Right lung (tissue), 10 donors: ENCODE data around the gene CIDEC. TPM values are rescaled to one million over a fixed set of nuclear protein-coding genes. Genes with fewer than 3 reads are reported as not detected.

Experiments used
- DNase-seq, 2 donors: peaks; one replicate each; pipeline ENCODE4 v3.0.0-alpha.2; 2013
- long read RNA-seq, 8 donors: transcript quantifications; one replicate each; lab custom pipeline, GENCODE V29; 2026
- polyA plus RNA-seq, 5 donors: library from polyadenylated mRNA; unstranded; fragments of 120-200 nt; gene quantifications; one replicate each; pipeline versions ENCODE4 v1.2.1 to v1.2.3, GENCODE V29; 2013; ENCODE audit warnings: inconsistent platforms in 1 of 5, low replicate concordance in 1 of 5; ENCODE audit not compliant: insufficient read length in 5 of 5, insufficient read depth in 1 of 5

The CIDEC gene, protein sequence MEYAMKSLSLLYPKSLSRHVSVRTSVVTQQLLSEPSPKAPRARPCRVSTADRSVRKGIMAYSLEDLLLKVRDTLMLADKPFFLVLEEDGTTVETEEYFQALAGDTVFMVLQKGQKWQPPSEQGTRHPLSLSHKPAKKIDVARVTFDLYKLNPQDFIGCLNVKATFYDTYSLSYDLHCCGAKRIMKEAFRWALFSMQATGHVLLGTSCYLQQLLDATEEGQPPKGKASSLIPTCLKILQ
- under 1 TPM in 3 of 5 donors, not detected in 2; 0.10 to 0.30 (median 0.21) TPM for polyA plus RNA-seq
- long read RNA-seq, donor 1: 0 reads
- long read RNA-seq, donor 2: 0 reads
- long read RNA-seq, donor 3: 0 reads
- long read RNA-seq, donor 4: 0 reads
- long read RNA-seq, donor 5, partial matches to known transcripts: 118 of 118 reads
- long read RNA-seq, donor 5, other reads (novel, unspliced or antisense): 0 of 118 reads
- long read RNA-seq, donor 6: 0 reads
- long read RNA-seq, donor 7: 0 reads
- long read RNA-seq, donor 8: 0 reads

DNA sequence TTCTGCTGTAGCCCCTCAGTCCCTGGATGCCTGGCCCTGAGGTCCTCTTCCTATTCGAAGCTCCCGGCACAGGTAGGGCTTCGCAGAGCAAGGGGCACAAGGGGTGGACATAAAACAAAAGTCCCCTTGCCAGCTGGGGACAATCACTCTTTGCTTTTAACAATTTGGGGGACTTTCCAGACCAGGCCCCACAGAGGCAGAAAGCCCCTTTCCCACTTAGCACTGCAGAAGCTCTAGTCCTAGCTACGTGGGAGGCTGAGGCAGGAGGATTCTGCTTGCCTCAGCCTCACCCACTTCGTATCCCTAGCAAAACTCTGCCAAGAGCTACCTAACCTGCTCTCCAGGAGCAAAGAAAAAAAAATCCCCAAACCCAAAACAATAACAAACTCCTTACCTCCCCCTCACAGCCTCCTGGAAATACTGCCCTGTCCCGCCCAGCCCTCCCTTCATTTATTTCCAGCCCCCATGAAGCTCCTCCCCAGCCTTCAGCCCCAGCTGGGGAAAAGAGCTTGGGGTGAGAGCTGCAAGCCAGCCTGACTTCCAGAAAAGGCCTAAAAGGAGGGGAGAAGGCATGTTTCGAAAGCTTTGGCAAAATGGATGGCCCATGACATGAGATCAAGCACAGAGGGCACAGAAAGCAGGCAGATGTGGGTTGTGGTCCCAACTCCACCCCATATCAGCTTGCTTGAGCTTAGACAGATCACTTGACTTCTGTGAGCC is at the start of gene CIDEC:
TSS of gene CIDEC (minus strand) at position 424 of the 720 bp plus-strand sequence. CDS start 1,767 bp downstream, outside the sequence.
- no peak for DNase-seq

DNA sequence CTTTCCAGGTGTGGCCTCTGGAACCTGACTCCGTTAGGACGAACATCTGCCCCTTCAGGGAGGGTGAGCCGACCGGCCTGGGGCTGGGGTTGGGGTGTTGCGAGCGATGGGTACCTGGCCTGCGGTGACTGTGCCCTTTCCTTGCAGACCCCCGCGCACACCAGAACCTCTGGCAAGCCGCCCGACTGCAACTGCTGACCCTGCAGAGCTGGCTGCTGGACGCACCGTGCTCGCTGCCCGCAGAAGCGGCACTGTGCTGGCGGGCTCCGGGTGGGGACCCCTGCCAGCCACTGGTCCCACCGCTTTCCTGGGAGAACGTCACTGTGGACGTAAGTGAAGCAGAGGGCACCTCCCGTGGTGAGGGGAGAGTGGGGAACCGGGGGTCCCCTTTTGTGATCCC is 48.1 kb upstream of the CIDEC start:
- no peak for DNase-seq

DNA sequence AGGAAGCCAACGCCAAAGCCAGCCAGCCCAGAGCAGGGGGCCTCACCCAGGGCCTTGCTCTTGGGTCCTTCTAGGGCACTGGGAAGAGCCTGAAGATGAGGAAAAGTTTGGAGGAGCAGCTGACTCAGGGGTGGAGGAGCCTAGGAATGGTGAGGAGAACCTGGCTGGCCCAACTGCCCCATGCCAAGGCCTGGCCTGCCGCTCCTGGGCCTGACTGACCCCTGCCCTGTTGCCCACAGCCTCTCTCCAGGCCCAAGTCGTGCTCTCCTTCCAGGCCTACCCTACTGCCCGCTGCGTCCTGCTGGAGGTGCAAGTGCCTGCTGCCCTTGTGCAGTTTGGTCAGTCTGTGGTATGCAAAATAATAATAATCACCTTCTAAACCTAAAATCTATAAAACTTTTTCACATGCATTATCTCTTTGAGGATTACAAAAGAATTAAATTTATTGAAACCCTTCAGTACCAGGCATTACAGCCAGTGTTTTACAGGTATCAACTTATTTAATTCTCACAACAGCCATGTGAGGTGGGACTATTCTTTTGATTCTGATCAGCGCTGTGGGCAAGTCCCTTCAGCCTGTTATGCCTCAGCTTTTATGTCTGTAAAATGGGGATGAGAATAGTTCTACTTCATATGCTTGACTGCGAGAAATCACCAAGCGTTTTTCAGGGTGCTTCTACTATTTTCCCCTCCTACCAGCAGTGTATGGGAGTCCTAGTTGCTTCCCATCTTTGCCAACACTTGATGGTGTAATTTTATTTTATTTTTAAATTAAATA is 38.4 kb upstream of the CIDEC start:
- no peak for DNase-seq

DNA sequence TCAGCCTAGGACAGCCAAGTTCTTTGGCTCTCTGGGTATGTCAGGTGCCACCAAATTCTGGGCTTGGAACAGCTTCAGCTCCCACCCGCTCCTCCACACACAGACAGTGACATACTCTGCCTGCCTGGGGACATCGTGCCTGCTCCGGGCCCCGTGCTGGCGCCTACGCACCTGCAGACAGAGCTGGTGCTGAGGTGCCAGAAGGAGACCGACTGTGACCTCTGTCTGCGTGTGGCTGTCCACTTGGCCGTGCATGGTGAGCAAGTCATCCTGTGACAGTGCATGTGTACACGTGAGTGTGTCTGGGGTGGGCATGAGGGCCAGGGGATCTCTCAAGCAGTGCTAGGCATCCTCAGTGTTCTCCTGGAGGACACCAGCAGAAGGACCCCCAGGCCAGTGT is 37.8 kb upstream of the CIDEC start:
- no peak for DNase-seq

DNA sequence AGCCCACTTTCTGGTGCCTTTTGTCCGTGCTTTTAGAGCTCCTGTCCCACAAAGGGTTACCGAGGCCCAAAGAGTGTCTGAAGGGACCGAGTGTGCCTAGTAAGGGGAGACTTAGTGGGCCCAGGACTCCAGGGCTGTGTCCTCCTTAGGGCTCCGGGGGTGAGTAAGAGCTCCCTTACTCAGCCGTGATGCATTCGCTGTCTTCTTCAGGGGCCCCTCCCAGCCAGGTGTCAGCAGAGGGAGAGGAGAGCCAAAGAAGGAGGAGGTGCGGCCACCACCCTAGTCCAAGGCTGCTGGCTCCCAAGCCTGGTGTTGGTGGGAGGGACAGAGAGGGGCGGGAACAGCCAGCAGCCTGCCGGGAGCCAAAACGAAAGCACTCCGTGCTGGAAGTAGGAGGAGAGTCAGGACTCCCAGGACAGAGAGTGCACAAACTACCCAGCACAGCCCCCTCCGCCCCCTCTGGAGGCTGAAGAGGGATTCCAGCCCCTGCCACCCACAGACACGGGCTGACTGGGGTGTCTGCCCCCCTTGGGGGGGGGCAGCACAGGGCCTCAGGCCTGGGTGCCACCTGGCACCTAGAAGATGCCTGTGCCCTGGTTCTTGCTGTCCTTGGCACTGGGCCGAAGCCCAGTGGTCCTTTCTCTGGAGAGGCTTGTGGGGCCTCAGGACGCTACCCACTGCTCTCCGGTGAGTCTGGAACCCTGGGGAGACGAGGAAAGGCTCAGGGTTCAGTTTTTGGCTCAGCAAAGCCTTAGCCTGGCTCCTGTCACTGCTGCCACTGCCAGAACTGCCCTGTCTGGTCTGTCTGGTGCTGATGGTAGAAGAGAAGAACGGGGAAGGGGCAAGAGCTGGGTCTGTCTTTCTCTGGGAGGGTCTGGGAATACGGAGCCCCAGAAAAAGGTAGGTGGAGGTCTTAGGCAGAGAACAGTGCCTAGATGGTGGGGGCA is 37.0 kb upstream of the CIDEC start, which contains the start of gene IL17RC:
TSS of gene IL17RC (plus strand) at position 365 of the 947 bp plus-strand sequence. CDS start at position 583, 218 bp downstream.
- peak; percentile 81 to 83 for DNase-seq

DNA sequence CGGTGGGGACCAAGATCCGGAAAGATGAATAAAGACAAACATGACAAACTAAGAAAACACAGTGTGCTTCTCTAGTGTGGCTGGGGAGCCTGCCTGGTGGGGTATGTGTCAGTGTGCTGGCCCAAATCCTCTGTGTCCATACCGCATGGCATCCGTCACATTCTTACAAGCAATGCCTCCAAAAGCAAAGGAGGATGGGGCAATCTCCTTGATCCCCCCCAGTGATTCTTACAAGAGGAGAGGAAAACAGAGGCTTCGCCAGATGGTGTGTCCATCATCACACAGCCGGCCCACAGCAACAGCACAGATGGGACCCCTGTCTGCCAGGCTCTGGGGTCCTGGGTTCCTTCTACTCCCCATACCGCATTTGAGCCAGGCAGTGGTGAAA is 36.3 kb upstream of the CIDEC start:
- DNase-seq: no peak

DNA sequence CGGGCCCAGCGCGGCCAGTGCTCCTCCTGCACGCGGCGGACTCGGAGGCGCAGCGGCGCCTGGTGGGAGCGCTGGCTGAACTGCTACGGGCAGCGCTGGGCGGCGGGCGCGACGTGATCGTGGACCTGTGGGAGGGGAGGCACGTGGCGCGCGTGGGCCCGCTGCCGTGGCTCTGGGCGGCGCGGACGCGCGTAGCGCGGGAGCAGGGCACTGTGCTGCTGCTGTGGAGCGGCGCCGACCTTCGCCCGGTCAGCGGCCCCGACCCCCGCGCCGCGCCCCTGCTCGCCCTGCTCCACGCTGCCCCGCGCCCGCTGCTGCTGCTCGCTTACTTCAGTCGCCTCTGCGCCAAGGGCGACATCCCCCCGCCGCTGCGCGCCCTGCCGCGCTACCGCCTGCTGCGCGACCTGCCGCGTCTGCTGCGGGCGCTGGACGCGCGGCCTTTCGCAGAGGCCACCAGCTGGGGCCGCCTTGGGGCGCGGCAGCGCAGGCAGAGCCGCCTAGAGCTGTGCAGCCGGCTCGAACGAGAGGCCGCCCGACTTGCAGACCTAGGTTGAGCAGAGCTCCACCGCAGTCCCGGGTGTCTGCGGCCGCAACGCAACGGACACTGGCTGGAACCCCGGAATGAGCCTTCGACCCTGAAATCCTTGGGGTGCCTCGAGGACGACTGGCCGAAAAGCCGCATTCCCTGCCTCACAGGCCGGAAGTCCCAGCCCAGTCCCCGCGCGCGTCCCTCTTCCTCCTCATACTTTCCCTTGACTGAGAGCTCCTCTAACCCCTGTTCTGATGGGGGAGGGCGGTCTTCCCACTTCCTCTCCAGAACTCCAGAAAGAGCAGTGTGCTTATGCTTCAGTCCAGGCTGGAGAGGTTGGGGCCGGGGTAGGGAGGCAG is 35.4 kb upstream of the CIDEC start:
- peak in 1 of 2 donors; percentile 66 for DNase-seq

DNA sequence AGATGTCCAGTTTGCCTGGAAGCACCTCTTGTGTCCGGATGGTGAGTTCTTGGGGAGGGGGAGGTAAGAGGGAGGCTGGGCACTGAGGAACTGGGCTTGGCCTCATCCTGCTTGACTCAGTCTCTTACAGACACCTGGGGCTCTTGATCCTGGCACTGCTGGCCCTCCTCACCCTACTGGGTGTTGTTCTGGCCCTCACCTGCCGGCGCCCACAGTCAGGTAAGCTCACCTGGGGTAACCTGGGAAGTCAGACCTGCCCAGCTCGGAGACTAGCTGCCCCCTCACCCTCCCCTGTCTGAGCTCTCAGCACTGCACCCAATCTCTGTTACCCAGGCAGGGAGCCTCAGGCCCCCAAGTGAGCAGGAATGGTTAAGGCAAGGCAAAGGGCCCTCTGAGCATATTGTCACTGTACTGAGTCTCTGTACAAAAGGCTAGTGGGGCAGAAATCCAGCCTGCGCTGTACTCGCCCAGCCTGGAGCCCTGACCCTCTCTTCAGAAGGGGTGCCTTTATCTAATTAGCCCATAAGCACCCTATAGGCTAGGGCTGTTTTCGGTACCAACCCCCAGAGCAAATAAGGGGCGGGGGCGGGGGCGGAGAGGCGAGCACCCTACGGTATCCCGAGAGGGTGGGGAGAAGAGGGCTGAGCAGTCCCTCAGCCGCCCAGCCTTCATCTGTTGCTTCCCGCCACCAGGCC is 34.7 kb upstream of the CIDEC start:
- no peak for DNase-seq

DNA sequence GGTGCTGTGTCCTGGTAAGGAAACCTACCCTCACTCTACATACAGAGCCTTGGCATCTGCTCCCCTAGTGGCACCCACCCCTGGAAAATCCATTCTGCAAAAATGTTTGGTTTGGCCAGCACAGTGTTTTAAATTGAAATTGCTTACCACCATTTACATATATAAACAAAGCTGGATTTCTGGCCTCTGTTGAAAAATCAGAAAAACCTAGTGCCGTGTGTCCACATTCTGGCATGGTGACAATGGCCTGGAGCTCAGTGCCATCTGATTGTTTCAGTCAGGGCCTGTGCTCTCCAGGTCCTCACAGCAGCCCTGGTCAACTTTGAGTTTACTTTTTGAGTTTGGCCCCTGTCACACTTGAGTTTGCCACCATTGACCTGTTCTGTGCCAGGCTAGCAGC is 34.0 kb upstream of the CIDEC start:
- no peak for DNase-seq

DNA sequence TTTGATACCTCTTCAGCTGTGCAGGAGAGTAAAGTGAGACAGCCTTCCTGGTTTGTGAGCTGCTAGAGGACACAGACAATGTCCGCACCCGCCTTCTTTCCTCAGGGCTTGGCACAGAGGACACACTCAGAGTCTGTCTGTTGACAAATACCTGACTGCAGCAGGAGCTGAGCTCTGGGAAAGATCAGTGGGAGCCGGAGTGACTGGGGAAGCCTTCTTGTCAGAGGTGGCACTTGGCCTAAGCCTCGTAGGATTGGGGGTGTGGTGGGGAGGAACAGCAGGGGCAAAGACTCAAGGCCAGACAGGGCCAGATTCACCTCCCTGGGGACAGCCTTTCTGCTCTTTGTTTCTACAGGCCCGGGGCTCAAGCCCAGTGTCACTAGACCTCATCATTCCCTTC is 33.5 kb upstream of the CIDEC start:
- no peak for DNase-seq

DNA sequence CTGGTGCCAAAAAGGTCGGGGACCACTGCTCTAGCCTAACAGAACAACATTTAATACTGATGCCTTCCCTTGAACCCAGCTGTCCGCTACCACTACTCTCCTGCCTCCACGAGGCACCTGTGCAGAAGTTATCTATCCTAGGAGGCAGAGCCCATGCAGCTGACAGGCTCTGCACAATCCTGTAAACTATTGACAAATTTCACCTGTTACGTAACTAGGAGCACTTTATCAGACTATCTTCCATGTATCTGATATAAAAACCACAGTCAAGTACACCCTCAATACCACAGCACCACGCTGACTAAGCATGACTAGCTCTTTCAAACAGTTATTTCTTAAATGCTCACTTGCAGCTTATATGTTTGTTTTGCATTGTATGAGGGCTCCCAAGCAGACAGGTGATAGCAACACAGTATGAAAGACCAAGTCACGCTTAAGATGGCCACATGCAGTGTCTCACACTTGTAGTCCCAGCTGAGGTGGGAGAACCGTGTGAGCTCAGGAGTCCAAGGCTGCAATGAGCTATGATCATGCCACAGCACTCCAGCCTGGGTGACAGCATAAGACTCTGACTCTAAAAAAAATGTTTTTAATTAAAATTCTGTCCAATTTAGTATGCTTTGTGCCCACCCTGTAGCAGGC is 32.4 kb upstream of the CIDEC start:
- DNase-seq: no peak

DNA sequence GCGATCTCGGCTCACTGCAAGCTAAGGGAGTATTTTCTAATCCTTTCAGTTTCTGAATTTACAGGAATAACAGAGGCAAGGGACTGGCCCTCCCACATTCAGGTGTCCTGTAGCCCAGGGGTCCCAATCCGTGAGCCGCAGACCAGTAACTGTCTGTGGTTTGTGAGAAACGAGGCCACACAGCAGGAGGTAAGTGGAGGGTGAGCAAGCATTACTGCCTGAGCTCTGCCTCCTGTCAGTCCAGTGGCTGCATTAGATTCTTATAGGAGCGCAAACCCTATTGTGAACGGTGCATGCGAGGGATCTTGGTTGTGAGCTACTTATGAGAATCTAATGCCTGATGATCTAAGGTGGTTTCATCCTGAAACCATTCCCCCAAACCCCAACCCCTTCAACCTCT is 31.8 kb upstream of the CIDEC start:
- no peak for DNase-seq

DNA sequence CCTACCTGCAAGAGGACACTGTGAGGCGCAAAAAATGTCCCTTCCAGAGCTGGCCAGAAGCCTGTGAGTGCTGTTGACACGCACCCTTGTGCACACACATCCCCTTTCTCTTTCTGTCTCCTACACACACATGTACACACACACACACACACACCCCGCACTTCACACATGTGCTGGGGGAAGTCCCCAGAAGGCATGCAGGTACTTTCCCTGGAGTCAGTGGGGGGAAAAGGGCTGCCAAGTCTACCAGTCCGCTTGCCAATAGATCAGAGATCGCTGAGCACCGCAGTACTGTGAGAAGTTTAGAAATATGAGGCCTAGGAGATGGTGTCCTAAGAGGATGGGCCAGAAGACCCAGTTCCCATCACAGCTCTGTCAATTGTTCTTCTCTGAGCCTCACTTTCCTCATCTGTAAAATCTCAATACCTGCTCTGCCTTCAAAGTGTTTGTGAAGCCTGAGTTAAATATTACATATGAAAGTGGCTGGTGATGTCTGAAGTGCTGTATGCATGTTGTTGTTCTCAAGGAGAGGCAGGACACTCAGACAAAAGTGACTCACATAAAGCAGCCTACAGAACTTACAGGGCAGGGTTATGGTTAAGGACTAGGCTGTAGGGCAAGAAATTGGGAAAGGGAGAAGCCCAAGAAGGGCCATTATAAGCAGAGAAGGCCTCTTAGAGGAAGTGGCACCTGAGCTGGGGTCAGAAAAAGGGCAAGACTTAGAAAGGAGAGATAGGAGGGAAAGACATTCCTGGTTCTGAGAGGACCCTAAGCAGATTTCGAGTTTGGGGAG is 29.4 kb upstream of the CIDEC start:
- DNase-seq: no peak

DNA sequence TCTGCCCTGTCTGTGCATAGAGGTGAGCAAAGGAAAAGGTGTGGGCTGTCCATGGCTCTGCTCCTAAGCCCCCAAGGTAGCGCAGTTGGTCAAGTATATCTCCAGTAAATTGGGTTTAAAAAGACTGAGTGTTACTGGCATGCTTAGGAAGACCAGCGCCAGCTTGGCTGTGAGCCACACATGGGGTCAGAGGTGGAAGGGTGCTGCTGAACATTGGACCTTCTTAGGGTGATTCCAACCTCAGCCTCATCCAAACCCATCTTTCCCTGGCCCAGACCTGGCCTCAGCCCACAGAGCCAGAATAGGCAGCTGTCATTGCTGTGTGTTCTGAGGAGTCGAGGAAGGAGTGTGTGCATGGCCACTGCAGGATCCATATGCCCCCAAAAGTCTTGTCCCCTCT is 28.2 kb upstream of the CIDEC start:
- DNase-seq: no peak

DNA sequence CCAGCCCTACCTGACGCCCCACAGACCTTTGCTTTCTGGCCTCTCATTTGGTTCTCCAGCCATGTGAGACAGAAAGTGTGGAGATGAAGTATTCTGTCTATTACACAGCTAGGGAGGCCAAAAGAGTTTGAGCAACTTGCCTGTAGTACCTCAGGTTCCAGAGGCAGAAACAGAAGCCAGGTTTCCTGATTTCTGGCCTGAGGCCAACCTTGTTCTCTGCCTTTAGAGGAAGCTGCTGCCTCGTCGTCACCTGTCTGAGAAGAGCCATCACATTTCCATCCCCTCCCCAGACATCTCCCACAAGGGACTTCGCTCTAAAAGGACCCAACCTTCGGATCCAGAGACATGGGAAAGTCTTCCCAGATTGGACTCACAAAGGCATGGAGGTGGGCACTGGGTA is 26.4 kb upstream of the CIDEC start:
- no peak for DNase-seq

DNA sequence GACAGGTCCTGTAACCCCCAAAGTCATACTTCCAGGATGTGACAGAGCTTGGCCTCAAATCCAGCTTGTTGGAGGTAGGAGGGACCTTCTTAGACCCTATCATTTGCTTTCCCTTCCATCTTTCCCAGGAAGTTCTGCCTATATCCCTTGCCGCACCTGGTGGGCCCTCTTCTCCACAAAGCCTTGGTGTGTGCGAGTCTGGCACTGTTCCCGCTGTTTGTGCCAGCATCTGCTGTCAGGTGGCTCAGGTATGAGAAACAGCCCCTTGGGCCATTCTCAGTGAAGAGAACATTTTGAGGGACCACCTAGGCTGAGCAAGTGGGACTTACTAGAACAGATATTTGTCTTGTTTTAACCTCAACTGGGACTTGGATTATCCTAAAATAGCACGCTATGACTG is 23.9 kb upstream of the CIDEC start:
- no peak for DNase-seq

DNA sequence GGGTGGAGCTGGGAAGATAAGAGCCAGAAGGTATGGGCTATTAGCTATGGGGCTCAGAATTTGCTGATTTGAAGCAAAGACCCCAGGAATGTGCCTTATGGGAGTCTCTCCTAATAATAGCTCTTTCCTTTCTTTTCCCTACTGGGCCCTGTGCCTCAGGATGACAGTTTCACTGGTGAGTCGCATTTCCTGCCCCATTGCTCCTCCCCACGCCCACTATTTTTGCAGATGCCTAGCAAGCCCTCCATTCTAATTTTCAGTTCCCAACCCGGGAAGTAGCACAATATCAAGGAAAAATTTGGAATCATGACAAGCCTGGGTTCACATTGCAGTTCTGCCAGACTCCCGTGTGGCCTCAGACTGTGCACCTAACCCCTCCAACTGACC is 23.2 kb upstream of the CIDEC start:
- DNase-seq: no peak
